Activated T-cell treated with anti-CD3 and anti-CD28 coated beads, Interleukin-2, amount 50 U/mL, for 72 hours (primary cell): ENCODE results near the gene CCDC63. TPM values are rescaled to one million over a fixed set of nuclear protein-coding genes. Genes with fewer than 3 reads are reported as not detected.

Source experiments
- ATAC-seq, 2 donors: fragments of 150-1000 bp; cut with Tn5 transposase; replicated peaks in 1 of 2; 2 replicates each; pipeline ENCODE4 v1.10.0; 2021; ENCODE audit warnings: moderate library complexity in 2 of 2, mild to moderate bottlenecking in 1 of 2
- DNase-seq, 2 donors: peaks; one replicate each; pipeline ENCODE4 v3.0.0; 2021 to 2022; ENCODE audit warnings: mixed read lengths in 1 of 2
- H3K27ac Mint-ChIP-seq: one replicate; pipeline ENCODE4 v1.8.0; 2022; ENCODE audit warnings: mild to moderate bottlenecking, moderate library complexity, mixed read lengths
- H3K27me3 Mint-ChIP-seq: one replicate; pipeline ENCODE4 v1.8.0; 2022; ENCODE audit warnings: low read depth, mixed read lengths
- H3K36me3 Mint-ChIP-seq, 2 donors: one replicate each; pipeline ENCODE4 v1.8.0; 2022; ENCODE audit warnings: mixed read lengths in 2 of 2, mild to moderate bottlenecking in 1 of 2; ENCODE audit not compliant: insufficient read depth in 2 of 2
- H3K4me1 Mint-ChIP-seq: one replicate; pipeline ENCODE4 v1.8.0; 2022; ENCODE audit warnings: low read depth, mixed read lengths
- H3K4me3 Mint-ChIP-seq, 2 donors: one replicate each; pipeline ENCODE4 v1.8.0; 2022; ENCODE audit warnings: mild to moderate bottlenecking in 2 of 2, mixed read lengths in 2 of 2, moderate library complexity in 2 of 2
- H3K9me3 Mint-ChIP-seq, 2 donors: one replicate each; pipeline ENCODE4 v1.8.0; 2022; ENCODE audit warnings: mixed read lengths in 2 of 2
- total RNA-seq, 2 donors: library from RNA; stranded (reverse); gene quantifications; one replicate each; pipeline ENCODE4 v1.2.3, GENCODE V29; 2022

Gene CCDC63
- total RNA-seq, 2 donors from 2014 or later, result 0.24 TPM; not detected in 1

GRCh38 chr12:110819646-110820045 is 27.1 kb upstream of the CCDC63 start:
- peak overlapping the region; percentile 3 for H3K27ac Mint-ChIP-seq
- no peak overlapping the region for H3K4me3 Mint-ChIP-seq
- ATAC-seq, result no peak

GRCh38 chr12:110821917-110822316 is 24.9 kb upstream of the CCDC63 start:
- ATAC-seq, result no peak
- no peak overlapping the region for H3K27ac Mint-ChIP-seq
- H3K4me1 Mint-ChIP-seq, result peaks cover 11% of the 10 kb centered on the region
- no peaks in the 10 kb centered on the region for H3K9me3 Mint-ChIP-seq
- H3K4me3 Mint-ChIP-seq, result no peak overlapping the region
- no peak for DNase-seq
- peaks cover 0 to 3% of the 10 kb centered on the region in 2 donors for H3K36me3 Mint-ChIP-seq
- H3K27me3 Mint-ChIP-seq, result no peaks in the 10 kb centered on the region

More at GRCh38 chr12:110819646-110820045, 27.1 kb upstream of the CCDC63 start:
- Mint-ChIP-seq H3K9me3 (no peaks in the 10 kb centered on the region), H3K27me3 (no peaks in the 10 kb centered on the region), H3K36me3 (peaks cover 0 to 3% of the 10 kb centered on the region in 2 donors), H3K4me1 (peaks cover 5% of the 10 kb centered on the region)
- no peak for DNase-seq

GRCh38 chr12:110822821-110823415 is 23.9 kb upstream of the CCDC63 start:
- ATAC-seq (no peak), DNase-seq (no peak)
- peaks cover 0 to 3% of the 10 kb centered on the region in 2 donors for H3K36me3 Mint-ChIP-seq
- no peaks in the 10 kb centered on the region for H3K27me3 Mint-ChIP-seq
- no peak overlapping the region for H3K4me3 Mint-ChIP-seq
- H3K4me1 Mint-ChIP-seq, result peaks cover 14% of the 10 kb centered on the region
- no peaks in the 10 kb centered on the region for H3K9me3 Mint-ChIP-seq
- H3K27ac Mint-ChIP-seq, result no peak overlapping the region

- DNase-seq (no peak), ATAC-seq (no peak)
- Mint-ChIP-seq H3K9me3 (no peaks in the 10 kb centered on the region), H3K4me1 (peaks cover 14% of the 10 kb centered on the region), H3K4me3 (no peak overlapping the region), H3K27ac (no peak overlapping the region), H3K27me3 (no peaks in the 10 kb centered on the region), H3K36me3 (peaks cover 0 to 3% of the 10 kb centered on the region in 2 donors)
Measured at GRCh38 chr12:110824342-110824741, 22.4 kb upstream of the CCDC63 start.

- DNase-seq, result no peak
- no peak for ATAC-seq
- H3K9me3 Mint-ChIP-seq, result no peaks in the 10 kb centered on the region
- H3K27ac Mint-ChIP-seq, result no peak overlapping the region
- H3K27me3 Mint-ChIP-seq, result no peaks in the 10 kb centered on the region
- H3K4me3 Mint-ChIP-seq, result no peak overlapping the region
- H3K4me1 Mint-ChIP-seq, result peaks cover 14% of the 10 kb centered on the region
- H3K36me3 Mint-ChIP-seq, result peaks cover 0 to 3% of the 10 kb centered on the region in 2 donors
Measured at GRCh38 chr12:110825530-110825929, 21.3 kb upstream of the CCDC63 start.

- H3K4me3 Mint-ChIP-seq, result peak overlapping the region; percentile 67 to 75
Measured at GRCh38 chr12:110826592-110827200, 20.1 kb upstream of the CCDC63 start.

GRCh38 chr12:110829308-110829707 is 17.5 kb upstream of the CCDC63 start:
- no peak for DNase-seq
- H3K4me1 Mint-ChIP-seq, result peaks cover 9% of the 10 kb centered on the region
- H3K36me3 Mint-ChIP-seq, result no peaks in the 10 kb centered on the region
- H3K4me3 Mint-ChIP-seq, result no peak overlapping the region
- no peak for ATAC-seq
- no peak overlapping the region for H3K27ac Mint-ChIP-seq
- H3K27me3 Mint-ChIP-seq, result no peaks in the 10 kb centered on the region
- no peaks in the 10 kb centered on the region for H3K9me3 Mint-ChIP-seq

More at GRCh38 chr12:110826592-110827200, 20.1 kb upstream of the CCDC63 start:
- Mint-ChIP-seq H3K36me3 (no peaks in the 10 kb centered on the region), H3K27ac (no peak overlapping the region), H3K4me1 (peaks cover 14% of the 10 kb centered on the region), H3K27me3 (no peaks in the 10 kb centered on the region), H3K9me3 (no peaks in the 10 kb centered on the region)
- ATAC-seq (peak; percentile 96 to 97), DNase-seq (peak; percentile 82 to 90)

GRCh38 chr12:110836291-110836690 is 10.5 kb upstream of the CCDC63 start:
- Mint-ChIP-seq H3K4me3 (no peak overlapping the region), H3K27me3 (no peaks in the 10 kb centered on the region), H3K4me1 (peaks cover 4% of the 10 kb centered on the region), H3K27ac (no peak overlapping the region), H3K9me3 (no peaks in the 10 kb centered on the region), H3K36me3 (no peaks in the 10 kb centered on the region)
- no peak for ATAC-seq
- DNase-seq, result no peak

- H3K4me1 Mint-ChIP-seq, result no peaks in the 10 kb centered on the region
- peaks cover 18% of the 10 kb centered on the region for H3K27me3 Mint-ChIP-seq
- no peaks in the 10 kb centered on the region for H3K36me3 Mint-ChIP-seq
- no peak overlapping the region for H3K27ac Mint-ChIP-seq
- ATAC-seq (no peak), DNase-seq (no peak)
- H3K9me3 Mint-ChIP-seq, result no peaks in the 10 kb centered on the region
- H3K4me3 Mint-ChIP-seq, result no peak overlapping the region
Measured at GRCh38 chr12:110841007-110841406, 5.8 kb upstream of the CCDC63 start.

- H3K36me3 Mint-ChIP-seq, result no peaks in the 10 kb centered on the region
- H3K4me3 Mint-ChIP-seq, result no peak overlapping the region
- no peaks in the 10 kb centered on the region for H3K9me3 Mint-ChIP-seq
- ATAC-seq (no peak), DNase-seq (no peak)
- H3K4me1 Mint-ChIP-seq, result peaks cover 15% of the 10 kb centered on the region
- H3K27me3 Mint-ChIP-seq, result peaks cover 41% of the 10 kb centered on the region
- no peak overlapping the region for H3K27ac Mint-ChIP-seq
Measured at GRCh38 chr12:110844131-110844530, 2.7 kb upstream of the CCDC63 start.

GRCh38 chr12:110844551-110845338 is 2.0 kb upstream of the CCDC63 start:
- Mint-ChIP-seq H3K4me1 (peaks cover 15% of the 10 kb centered on the region), H3K27me3 (peaks cover 41% of the 10 kb centered on the region), H3K36me3 (no peaks in the 10 kb centered on the region), H3K4me3 (no peak overlapping the region), H3K9me3 (no peaks in the 10 kb centered on the region), H3K27ac (no peak overlapping the region)
- no peak for ATAC-seq
- DNase-seq, result no peak

GRCh38 chr12:110845339-110845682 is 1.5 kb upstream of the CCDC63 start:
- ATAC-seq, result no peak
- Mint-ChIP-seq H3K27ac (no peak overlapping the region), H3K4me3 (no peak overlapping the region), H3K4me1 (peaks cover 15% of the 10 kb centered on the region), H3K36me3 (no peaks in the 10 kb centered on the region), H3K9me3 (no peaks in the 10 kb centered on the region), H3K27me3 (peaks cover 41% of the 10 kb centered on the region)
- DNase-seq, result no peak

- H3K9me3 Mint-ChIP-seq, result no peaks in the 10 kb centered on the region
- DNase-seq (no peak), ATAC-seq (no peak)
- H3K36me3 Mint-ChIP-seq, result no peaks in the 10 kb centered on the region
- H3K4me3 Mint-ChIP-seq, result no peak overlapping the region
- H3K27ac Mint-ChIP-seq, result no peak overlapping the region
- peaks cover 57% of the 10 kb centered on the region for H3K27me3 Mint-ChIP-seq
- peaks cover 15% of the 10 kb centered on the region for H3K4me1 Mint-ChIP-seq
Measured at GRCh38 chr12:110848314-110848923, 1.6 kb downstream of the CCDC63 start.
